Upper lobe of left lung (tissue), 6 donors: ENCODE measurements around the gene PDGFRB. TPM values are rescaled to one million over a fixed set of nuclear protein-coding genes. Genes with fewer than 3 reads are reported as not detected.

Experiments
- ATAC-seq, 2 donors: fragments of 200-7000 bp; cut with Tn5 transposase; one replicate each; pipeline ENCODE4 v1.9.1; 2022; ENCODE audit warnings: mild to moderate bottlenecking in 2 of 2, moderate library complexity in 2 of 2; ENCODE audit not compliant: low FRiP score in 2 of 2
- DNase-seq, 2 donors: peaks; one replicate each; pipeline ENCODE4 v3.0.0-alpha.2; 2019 to 2020
- H3K27ac ChIP-seq, 4 donors: fragments of 200-600 bp; sonication (generic); one replicate each; pipeline ENCODE4 v1.5.1; 2016 to 2019
- H3K27me3 ChIP-seq, 4 donors: fragments of 200-600 bp; sonication (generic); one replicate each; pipeline ENCODE4 v1.5.1; 2017 to 2019
- H3K36me3 ChIP-seq, 4 donors: fragments of 200-600 bp; sonication (generic); one replicate each; pipeline ENCODE4 v1.5.1; 2016 to 2019
- H3K4me1 ChIP-seq, 4 donors: fragments of 200-600 bp; sonication (generic); one replicate each; pipeline ENCODE4 v1.5.1; 2018 to 2019
- H3K4me3 ChIP-seq, 4 donors: fragments of 200-600 bp; sonication (generic); one replicate each; pipeline ENCODE4 v1.5.1; 2017 to 2019; ENCODE audit warnings: mild to moderate bottlenecking in 2 of 4, moderate library complexity in 1 of 4
- H3K9me3 ChIP-seq, 4 donors: fragments of 200-600 bp; sonication (generic); one replicate each; pipeline ENCODE4 v1.5.1; 2018 to 2019
- CTCF ChIP-seq, 6 experiments: fragments of 450-650 bp in 4 of 6; fragments of 200-600 bp in 2 of 6; sonication (generic) in 2 of 6; IDR thresholded peaks; one replicate each; pipeline ENCODE4 v1.5.1; 2016 to 2019; ENCODE audit warnings: antibody characterized with exemption in 6 of 6
- EP300 ChIP-seq, 4 donors: sonication (generic); formaldehyde crosslinking; IDR thresholded peaks; one replicate each; pipeline ENCODE4 v1.5.1; 2017; ENCODE audit warnings: antibody characterized with exemption in 4 of 4, control low read depth in 2 of 4
- POLR2A ChIP-seq, 4 donors: fragments of 450-650 bp; IDR thresholded peaks; one replicate each; pipeline ENCODE4 v1.5.1; 2016 to 2017; ENCODE audit warnings: antibody characterized with exemption in 4 of 4, mild to moderate bottlenecking in 2 of 4
- POLR2AphosphoS5 ChIP-seq, 2 donors: sonication (generic); formaldehyde crosslinking; IDR thresholded peaks; one replicate each; pipeline ENCODE4 v1.5.1; 2017; ENCODE audit warnings: antibody characterized with exemption in 2 of 2
- WGBS, 2 donors: methylation state at CpG; one replicate each; pipeline ENCODE4 v1.1.5; 2017 to 2018; 5-methylcytosine and 5-hydroxymethylcytosine counted together
- total RNA-seq, 6 donors: library from RNA; depleted of rRNA in 4 of 6; stranded (reverse); fragments of >200 nt in 4 of 6; gene quantifications; one replicate each; pipeline versions ENCODE4 v1.1.0 to v1.2.1, GENCODE V29; 2016 to 2021
- donor health status: DM: no; HTN: no; CAD: no; lungs with moderate emphysema.
- donor health status: DM: no; HTN: yes; CAD: no; lungs with severe emphysema.

Gene PDGFRB
- total RNA-seq, 6 donors from 2014 or later, result 26.6 to 155 (median 81.5) TPM

DNA sequence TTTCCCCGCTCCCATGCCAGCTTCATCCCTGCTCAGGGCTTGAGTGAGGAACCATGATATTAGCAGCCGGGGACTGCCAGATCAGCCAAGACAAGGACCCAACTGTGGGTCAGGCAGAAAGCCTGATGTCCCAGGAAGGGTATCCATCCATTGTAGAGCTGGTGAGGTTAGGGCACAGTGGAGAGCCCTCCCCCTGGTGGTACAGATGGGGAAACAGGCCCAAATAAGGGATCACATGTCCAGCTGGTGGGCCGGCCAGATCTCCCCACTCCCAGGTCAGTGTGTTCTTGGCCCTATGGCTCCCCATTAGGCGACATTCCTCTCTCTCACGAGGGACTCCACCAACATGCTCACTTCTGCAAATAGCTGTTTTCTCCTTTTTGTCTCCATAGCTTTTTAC lies 19.9 kb upstream of the PDGFRB start:
- Histone ChIP-seq H3K9me3 (no peaks in the 10 kb centered on the region), H3K36me3 (no peaks in the 10 kb centered on the region), H3K4me3 (no peak overlapping the region), H3K27ac (no peak overlapping the region), H3K27me3 (no peaks in the 10 kb centered on the region), H3K4me1 (peaks cover 0 to 4% (median 2%) of the 10 kb centered on the region in 4 donors)
- TF ChIP-seq POLR2A (IDR thresholded peaks at IDR 0.05) (no peak), EP300 (IDR thresholded peaks at IDR 0.05) (no peak), CTCF (IDR thresholded peaks at IDR 0.05) (peak in 3 of 6 experiments; percentile 5 to 30 (median 23))
- 77% methylated on average over 4 to 5 of the region's 5 CpGs for WGBS, 2 donors
- no peak for ATAC-seq
- no peak for DNase-seq

DNA sequence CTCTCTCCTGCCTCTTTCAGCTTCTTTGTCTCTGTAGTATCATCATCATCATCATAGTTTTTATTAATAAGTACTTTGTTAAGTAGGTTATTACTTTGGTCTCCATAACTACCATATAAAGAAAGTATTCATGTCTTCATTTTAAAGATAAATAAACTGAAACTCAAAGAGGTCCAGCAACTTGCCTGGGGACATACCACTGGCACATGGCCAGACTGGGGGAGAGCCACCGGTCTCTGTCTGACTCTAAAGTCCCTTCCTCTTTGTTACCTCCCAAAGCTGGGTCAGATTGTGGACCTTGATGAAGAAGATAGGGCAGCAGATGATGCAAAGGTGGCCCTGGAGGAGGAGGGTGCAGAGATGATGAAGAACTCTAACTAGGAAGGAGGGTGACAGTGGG lies 19.4 kb upstream of the PDGFRB start:
- H3K36me3 ChIP-seq, result no peaks in the 10 kb centered on the region
- ATAC-seq, result no peak
- H3K4me1 ChIP-seq, result no peaks in the 10 kb centered on the region
- no peaks in the 10 kb centered on the region for H3K27me3 ChIP-seq
- TF ChIP-seq POLR2AphosphoS5 (IDR thresholded peaks at IDR 0.05) (no peak), EP300 (IDR thresholded peaks at IDR 0.05) (no peak), CTCF (IDR thresholded peaks at IDR 0.05) (no peak), POLR2A (IDR thresholded peaks at IDR 0.05) (no peak)
- H3K4me3 ChIP-seq, result no peak overlapping the region
- no peaks in the 10 kb centered on the region for H3K9me3 ChIP-seq
- no peak for DNase-seq
- whole genome bisulfite sequencing, 2 donors, result 50 to 64% methylated on average over 1 of the region's 1 CpG
- no peak overlapping the region for H3K27ac ChIP-seq

- Histone ChIP-seq H3K4me3 (no peak overlapping the region), H3K36me3 (no peaks in the 10 kb centered on the region), H3K4me1 (no peaks in the 10 kb centered on the region), H3K27me3 (no peaks in the 10 kb centered on the region), H3K27ac (no peak overlapping the region), H3K9me3 (no peaks in the 10 kb centered on the region)
- no peak for TF ChIP-seq CTCF (IDR thresholded peaks at IDR 0.05)
- no peak for TF ChIP-seq POLR2A (IDR thresholded peaks at IDR 0.05)
- TF ChIP-seq EP300 (IDR thresholded peaks at IDR 0.05), result no peak
- no peak for TF ChIP-seq POLR2AphosphoS5 (IDR thresholded peaks at IDR 0.05)
- no peak for DNase-seq
- no peak for ATAC-seq
- WGBS, 2 donors, result 92% methylated on average over 6 of the region's 6 CpGs
Measured at GRCh38 chr5:150174285-150174684, 18.6 kb upstream of the PDGFRB start.

DNA sequence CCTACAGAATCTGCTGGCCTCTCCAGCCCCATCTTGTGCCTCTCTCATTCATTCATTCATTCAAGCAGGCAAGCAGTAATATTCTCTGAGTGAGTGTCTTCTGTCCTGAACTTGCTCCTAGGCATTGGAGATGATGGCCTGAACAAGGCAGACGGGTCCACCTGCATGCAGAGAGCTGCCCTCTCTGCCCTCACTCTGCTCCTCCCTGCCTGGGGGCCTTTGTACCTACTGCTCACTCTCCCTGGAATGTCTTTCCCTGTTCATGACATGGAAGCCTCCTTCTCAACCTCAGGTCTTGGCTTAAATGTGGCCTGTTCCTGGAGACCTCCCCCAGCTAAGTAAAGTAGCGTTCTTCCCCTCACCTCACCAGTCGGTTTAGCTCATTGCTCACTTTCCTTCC lies 17.5 kb upstream of the PDGFRB start:
- WGBS, 2 donors, result 85 to 88% methylated on average over 3 of the region's 3 CpGs

More for the DNA sequence above, 17.5 kb upstream of the PDGFRB start:
- Histone ChIP-seq H3K4me1 (no peaks in the 10 kb centered on the region), H3K4me3 (no peak overlapping the region), H3K27me3 (no peaks in the 10 kb centered on the region), H3K36me3 (no peaks in the 10 kb centered on the region), H3K9me3 (no peaks in the 10 kb centered on the region), H3K27ac (no peak overlapping the region)
- no peak for TF ChIP-seq CTCF (IDR thresholded peaks at IDR 0.05)
- no peak for TF ChIP-seq POLR2A (IDR thresholded peaks at IDR 0.05)
- TF ChIP-seq POLR2AphosphoS5 (IDR thresholded peaks at IDR 0.05), result no peak
- no peak for TF ChIP-seq EP300 (IDR thresholded peaks at IDR 0.05)
- no peak for ATAC-seq
- no peak for DNase-seq
